Hepatocyte (in vitro differentiated cells): Measurements from ENCODE around the gene TAF9. TPM values are rescaled to one million over a fixed set of nuclear protein-coding genes. Genes with fewer than 3 reads are reported as not detected.

Source experiments
- DNase-seq: peaks from one replicate; pipeline ENCODE4 v3.0.0-alpha.2; 2016; ENCODE audit warnings: low spot score
- H2AFZ ChIP-seq: fragments of 200-600 bp; sonication (generic); 2 replicates; pipeline ENCODE4 v1.6.0; 2016; ENCODE audit warnings: antibody characterized with exemption, mild to moderate bottlenecking
- H3K27ac ChIP-seq: fragments of 200-600 bp; sonication (generic); 2 replicates; pipeline ENCODE4 v1.5.1; 2016; ENCODE audit warnings: mild to moderate bottlenecking
- H3K27me3 ChIP-seq: fragments of 200-600 bp; sonication (generic); 2 replicates; pipeline ENCODE4 v1.6.1; 2016
- H3K36me3 ChIP-seq: fragments of 200-600 bp; sonication (generic); replicated peaks from 2 replicates; pipeline ENCODE4 v1.5.1; 2016; ENCODE audit warnings: low read depth; ENCODE audit not compliant: insufficient read depth
- H3K4me1 ChIP-seq: fragments of 200-600 bp; sonication (generic); 2 replicates; pipeline ENCODE4 v1.5.1; 2016; ENCODE audit warnings: mild to moderate bottlenecking, moderate library complexity; ENCODE audit not compliant: insufficient read depth
- H3K4me2 ChIP-seq: fragments of 200-600 bp; sonication (generic); 2 replicates; pipeline ENCODE4 v1.6.0; 2016
- H3K4me3 ChIP-seq: fragments of 200-600 bp; sonication (generic); 2 replicates; pipeline ENCODE4 v1.5.1; 2016; ENCODE audit warnings: mild to moderate bottlenecking
- H3K79me2 ChIP-seq: fragments of 200-600 bp; sonication (generic); 2 replicates; pipeline ENCODE4 v1.6.0; 2017; ENCODE audit warnings: mild to moderate bottlenecking
- H3K9me2 ChIP-seq: fragments of 200-600 bp; sonication (generic); replicated peaks from 2 replicates; pipeline ENCODE4 v1.6.0; 2017; ENCODE audit warnings: mild to moderate bottlenecking; ENCODE audit not compliant: insufficient read depth
- H3K9me3 ChIP-seq: fragments of 200-600 bp; sonication (generic); 2 replicates; pipeline ENCODE4 v1.5.1; 2016; ENCODE audit warnings: low read depth, mild to moderate bottlenecking
- H4K20me1 ChIP-seq: fragments of 200-600 bp; sonication (generic); 2 replicates; pipeline ENCODE4 v1.6.0; 2016; ENCODE audit warnings: mild to moderate bottlenecking; ENCODE audit not compliant: insufficient read depth, poor library complexity, severe bottlenecking
- EZH2 ChIP-seq: fragments of 200-600 bp; sonication (generic); IDR thresholded peaks from 2 replicates; pipeline ENCODE4 v1.6.1; 2016; ENCODE audit warnings: antibody characterized with exemption, mild to moderate bottlenecking, borderline replicate concordance
- EZH2phosphoT487 ChIP-seq: fragments of 200-600 bp; sonication (generic); IDR thresholded peaks from one replicate; pipeline ENCODE4 v1.6.1; 2018; ENCODE audit warnings: antibody characterized with exemption, mild to moderate bottlenecking, low read depth, moderate library complexity; ENCODE audit not compliant: unreplicated experiment, severe bottlenecking
- WGBS: methylation state at CpG from one replicate; pipeline ENCODE4 v1.1.6; 2016; ENCODE audit warnings: low lambda C conversion rate; ENCODE audit errors: missing lambda C conversion rate; 5-methylcytosine and 5-hydroxymethylcytosine counted together
- polyA plus RNA-seq: library from polyadenylated mRNA; unstranded; fragments of >200 nt; fragmentation: Nextera tagmentation; extraction: Ambion mirVana; gene quantifications from 2 replicates; pipeline ENCODE4 v1.2.1, GENCODE V29; 2016
- total RNA-seq: library from RNA; depleted of rRNA; stranded (reverse); fragments of >200 nt; gene quantifications from 2 replicates; pipeline ENCODE4 v1.2.3, GENCODE V29; 2014
- TF ChIP-seq, protein P1 (sequence below): fragments of 200-600 bp; sonication (generic); IDR thresholded peaks from 2 replicates; pipeline ENCODE4 v1.5.1; 2016; ENCODE audit warnings: antibody characterized with exemption, mild to moderate bottlenecking; ENCODE audit not compliant: poor library complexity

The TAF9 gene
- total and polyA plus RNA-seq, 2 experiments from 2014 or later = 81.6 to 126 TPM

DNA sequence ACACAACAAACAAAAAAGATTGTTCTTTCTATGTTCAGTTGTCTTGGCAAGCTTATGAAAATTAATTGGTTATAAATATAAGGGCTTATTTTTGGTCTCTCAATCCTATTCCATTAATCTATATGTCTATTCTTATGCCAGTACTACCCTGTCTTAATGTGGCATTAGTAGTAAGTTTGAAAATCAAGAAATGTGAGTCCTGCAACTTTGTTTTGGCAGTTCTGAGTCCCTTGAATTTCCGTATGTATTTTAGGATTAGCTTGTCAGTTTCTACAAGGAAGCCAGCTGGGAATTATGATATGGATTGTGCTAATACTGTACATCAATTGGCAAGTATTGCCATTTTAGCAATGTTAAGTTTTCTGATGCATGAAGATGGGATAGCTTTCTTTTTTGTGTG, 26.2 kb downstream of the TAF9 start:
- no peak for DNase-seq
- Histone ChIP-seq H4K20me1 (no peaks in the 10 kb centered on the region), H3K9me3 (no peaks in the 10 kb centered on the region), H3K36me3 (no peaks in the 10 kb centered on the region), H3K4me3 (no peak overlapping the region), H3K27ac (no peak overlapping the region), H3K9me2 (no peaks in the 10 kb centered on the region), H3K4me1 (no peaks in the 10 kb centered on the region), H3K79me2 (no peaks in the 10 kb centered on the region), H3K4me2 (no peak overlapping the region), H2AFZ (no peak overlapping the region), H3K27me3 (no peaks in the 10 kb centered on the region)
- TF ChIP-seq EZH2phosphoT487 (no peak), EZH2 (no peak)
- TF ChIP-seq, protein P1, sequence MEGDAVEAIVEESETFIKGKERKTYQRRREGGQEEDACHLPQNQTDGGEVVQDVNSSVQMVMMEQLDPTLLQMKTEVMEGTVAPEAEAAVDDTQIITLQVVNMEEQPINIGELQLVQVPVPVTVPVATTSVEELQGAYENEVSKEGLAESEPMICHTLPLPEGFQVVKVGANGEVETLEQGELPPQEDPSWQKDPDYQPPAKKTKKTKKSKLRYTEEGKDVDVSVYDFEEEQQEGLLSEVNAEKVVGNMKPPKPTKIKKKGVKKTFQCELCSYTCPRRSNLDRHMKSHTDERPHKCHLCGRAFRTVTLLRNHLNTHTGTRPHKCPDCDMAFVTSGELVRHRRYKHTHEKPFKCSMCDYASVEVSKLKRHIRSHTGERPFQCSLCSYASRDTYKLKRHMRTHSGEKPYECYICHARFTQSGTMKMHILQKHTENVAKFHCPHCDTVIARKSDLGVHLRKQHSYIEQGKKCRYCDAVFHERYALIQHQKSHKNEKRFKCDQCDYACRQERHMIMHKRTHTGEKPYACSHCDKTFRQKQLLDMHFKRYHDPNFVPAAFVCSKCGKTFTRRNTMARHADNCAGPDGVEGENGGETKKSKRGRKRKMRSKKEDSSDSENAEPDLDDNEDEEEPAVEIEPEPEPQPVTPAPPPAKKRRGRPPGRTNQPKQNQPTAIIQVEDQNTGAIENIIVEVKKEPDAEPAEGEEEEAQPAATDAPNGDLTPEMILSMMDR = no peak
- 74% methylated on average over 1 of the region's 1 CpG for WGBS

DNA sequence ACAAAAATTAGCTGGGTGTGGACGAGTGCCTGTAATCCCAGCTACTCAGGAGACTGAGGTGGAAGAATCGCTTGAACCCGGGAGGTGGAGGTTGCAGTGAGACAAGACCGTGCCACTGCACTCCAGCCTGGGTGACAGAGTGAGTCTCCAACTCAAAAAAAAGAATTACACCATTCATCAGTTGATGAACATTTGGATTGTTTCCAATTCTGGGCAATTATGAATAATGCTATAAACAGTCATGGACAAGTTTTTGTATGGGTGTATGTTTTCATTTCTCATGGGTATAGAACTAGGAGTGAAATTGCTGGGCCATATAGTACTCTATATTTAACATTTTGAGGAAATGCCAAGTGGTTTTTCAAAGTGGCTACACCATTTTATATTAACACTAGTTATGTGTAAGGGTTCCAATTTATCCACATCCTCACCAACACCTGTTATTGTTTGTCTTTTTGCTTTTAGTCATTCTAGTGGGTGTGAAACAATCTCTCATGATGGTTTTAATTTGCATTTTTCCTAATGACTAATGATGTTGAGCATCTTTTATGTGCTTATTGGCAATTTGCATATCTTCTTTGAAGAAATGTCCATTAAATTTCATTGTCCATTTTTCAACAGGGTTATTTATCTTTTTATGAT, 27.7 kb downstream of the TAF9 start:
- Histone ChIP-seq H3K36me3 (no peaks in the 10 kb centered on the region), H3K4me2 (no peak overlapping the region), H3K27ac (no peak overlapping the region), H4K20me1 (no peaks in the 10 kb centered on the region), H3K4me1 (no peaks in the 10 kb centered on the region), H3K9me2 (no peaks in the 10 kb centered on the region), H3K79me2 (no peaks in the 10 kb centered on the region), H3K4me3 (no peak overlapping the region), H3K27me3 (no peaks in the 10 kb centered on the region), H2AFZ (no peak overlapping the region), H3K9me3 (no peaks in the 10 kb centered on the region)
- no peak for TF ChIP-seq EZH2
- no peak for TF ChIP-seq EZH2phosphoT487
- TF ChIP-seq, protein P1 = no peak
- no peak for DNase-seq
- 96% methylated on average over 4 of the region's 4 CpGs for WGBS

DNA sequence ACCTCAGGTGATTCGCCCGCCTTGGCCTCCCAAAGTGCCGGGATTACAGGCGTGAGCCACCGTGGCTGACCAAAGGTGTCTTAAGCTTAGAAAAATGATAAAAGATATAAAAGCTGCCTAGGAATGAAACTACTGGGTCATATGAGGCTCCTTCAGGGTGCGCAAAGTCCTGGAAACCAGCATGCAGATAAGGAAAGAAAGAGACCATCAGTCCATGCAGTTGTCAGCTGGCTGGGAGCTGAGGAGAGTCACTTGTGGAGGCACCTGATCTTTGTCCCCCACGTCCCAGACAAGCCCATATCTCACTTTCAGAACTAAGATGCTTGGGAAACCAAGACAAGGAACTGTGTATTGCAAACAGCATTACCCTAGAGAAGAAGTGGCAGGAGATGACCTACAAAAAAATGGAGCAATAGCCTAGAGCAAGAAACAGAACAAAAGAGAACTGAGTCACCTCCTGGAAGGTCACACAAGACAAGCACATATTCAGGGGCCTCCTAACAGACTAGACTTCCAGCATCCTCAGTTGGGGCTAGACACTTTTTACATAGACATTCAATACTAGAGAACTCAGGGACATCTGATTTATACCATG, 33.9 kb downstream of the TAF9 start:
- no peaks in the 10 kb centered on the region for H3K79me2 ChIP-seq
- peak; percentile 54 for DNase-seq
- H3K9me3 ChIP-seq = no peaks in the 10 kb centered on the region
- peak overlapping the region; percentile 25 for H3K27ac ChIP-seq
- WGBS = 90% methylated on average over 7 of the region's 7 CpGs
- no peaks in the 10 kb centered on the region for H4K20me1 ChIP-seq
- H3K27me3 ChIP-seq = no peaks in the 10 kb centered on the region
- H3K4me3 ChIP-seq = no peak overlapping the region
- H3K4me1 ChIP-seq = peaks cover 9% of the 10 kb centered on the region
- peak overlapping the region; percentile 40 for H3K4me2 ChIP-seq
- H3K36me3 ChIP-seq = no peaks in the 10 kb centered on the region
- TF ChIP-seq EZH2phosphoT487 (no peak), EZH2 (no peak)
- TF ChIP-seq, protein P1 = no peak
- H2AFZ ChIP-seq = no peak overlapping the region
- no peaks in the 10 kb centered on the region for H3K9me2 ChIP-seq
